HCT116 (cell line): Measurements from ENCODE around the gene DDX50. TPM values are rescaled to one million over a fixed set of nuclear protein-coding genes. Genes with fewer than 3 reads are reported as not detected.
A peak's percentile ranks its signal among the peaks of the same experiment; 100 is the strongest.
"Not testable (repeated sequence)": the region's sequence is repeated elsewhere in the genome, so short reads cannot be mapped to it uniquely, and the experiment has no call there.

Experiments
- ATAC-seq: fragments of 200-7000 bp; cut with Tn5 transposase; 2 replicates; pipeline ENCODE4 v1.9.1; 2020; ENCODE audit warnings: mild to moderate bottlenecking, moderate library complexity
- BruUV-seq: library from RNA; stranded (reverse); fragments of 400-500 nt; replicated peaks from 2 replicates; lab custom pipeline; 2021; lab: Mats Ljungman, UMichigan
- CTCF ChIA-PET: fragments of 300-600 bp; sonication (Branson Sonifier 250); formaldehyde crosslinking; loops from one replicate; lab custom pipeline; 2021; ENCODE audit warnings: antibody characterized with exemption; lab: Charles Lee
- POLR2A ChIA-PET: fragments of 300-600, 350-600 bp; sonication (Branson Sonifier 250); formaldehyde crosslinking; loops from one replicate; lab custom pipeline; 2021; ENCODE audit warnings: antibody characterized with exemption; lab: Charles Lee
- RAD21 ChIA-PET, 2 experiments: fragments of 300-600 bp; sonication (Branson Sonifier 250); formaldehyde crosslinking; loops; one replicate each; lab custom pipeline; 2023; ENCODE audit warnings: low total read pairs in 2 of 2; ENCODE audit not compliant: uncharacterized antibody in 2 of 2, unreplicated experiment in 2 of 2, low non-redundant PET in 1 of 2; lab: Charles Lee
- DNase-seq: peaks from one replicate; pipeline ENCODE4 v3.0.0-alpha.2; 2010; ENCODE audit warnings: low read depth, low spot score
- H2AFZ ChIP-seq: fragments of 200-600 bp; shearing (Covaris generic), sonication (generic); 2 replicates; pipeline ENCODE4 v1.6.1; 2017; ENCODE audit warnings: low read depth, mixed run types, mixed read lengths, antibody characterized with exemption, low read length; ENCODE audit not compliant: poor library complexity, severe bottlenecking
- H3K27ac ChIP-seq: 2 replicates; pipeline ENCODE4 v1.5.1; 2012; ENCODE audit warnings: low read depth, low read length
- H3K27me3 ChIP-seq: fragments of 200-600 bp; sonication (generic); 2 replicates; pipeline ENCODE4 v1.6.1; 2016; ENCODE audit warnings: mixed run types, low read length, mixed read lengths; ENCODE audit not compliant: insufficient read depth
- H3K36me3 ChIP-seq, 2 experiments: fragments of 200-500 bp in 1 of 2; fragments of 200-600 bp in 1 of 2; sonication (Bioruptor generic) in 1 of 2; sonication (generic) in 1 of 2; 2 replicates each; pipeline versions ENCODE4 v1.5.1 to v1.6.1; 2014 to 2016; ENCODE audit warnings: low read length in 2 of 2, inconsistent platforms in 1 of 2, mixed read lengths in 1 of 2, mixed run types in 1 of 2; ENCODE audit not compliant: insufficient read depth in 2 of 2, control insufficient read depth in 1 of 2
- H3K4me1 ChIP-seq, 2 experiments: fragments of 200-600 bp in 1 of 2; sonication (generic) in 1 of 2; 2 replicates each; pipeline versions ENCODE4 v1.5.1 to v1.6.1; 2012 to 2017; ENCODE audit warnings: low read length in 2 of 2, inconsistent platforms in 1 of 2, mild to moderate bottlenecking in 1 of 2, mixed read lengths in 1 of 2, mixed run types in 1 of 2, moderate library complexity in 1 of 2; ENCODE audit not compliant: insufficient read depth in 2 of 2, control insufficient read depth in 1 of 2
- H3K4me2 ChIP-seq: fragments of 200-600 bp; sonication (generic); 2 replicates; pipeline ENCODE4 v1.6.1; 2017; ENCODE audit warnings: mixed run types, low read length, mixed read lengths
- H3K4me3 ChIP-seq, 2 experiments: fragments of 200-600 bp in 1 of 2; sonication (generic) in 1 of 2; replicated peaks in 1 of 2; 2 replicates each; pipeline ENCODE4 v1.5.1; 2011 to 2016; ENCODE audit warnings: low read length in 2 of 2, control low read depth in 1 of 2, low read depth in 1 of 2, mild to moderate bottlenecking in 1 of 2, mixed read lengths in 1 of 2, mixed run types in 1 of 2
- H3K79me2 ChIP-seq: fragments of 200-600 bp; sonication (generic); 2 replicates; pipeline ENCODE4 v1.6.1; 2017; ENCODE audit warnings: mild to moderate bottlenecking, mixed run types, low read length, moderate library complexity, mixed read lengths; ENCODE audit not compliant: insufficient read depth
- H3K9ac ChIP-seq: fragments of 200-600 bp; sonication (generic); 2 replicates; pipeline ENCODE4 v1.6.1; 2016; ENCODE audit warnings: low read length, mixed read lengths
- H3K9me2 ChIP-seq: fragments of 200-600 bp; sonication (generic), shearing (Covaris generic); 2 replicates; pipeline ENCODE4 v1.6.1; 2017; ENCODE audit warnings: mixed run types, mild to moderate bottlenecking, moderate library complexity; ENCODE audit not compliant: insufficient read depth
- H3K9me3 ChIP-seq, 2 experiments: fragments of 200-500 bp in 1 of 2; fragments of 200-600 bp in 1 of 2; sonication (Bioruptor generic) in 1 of 2; sonication (generic) in 1 of 2; 2 replicates each; pipeline ENCODE4 v1.6.1; 2014 to 2017; ENCODE audit warnings: low read length in 2 of 2, mixed read lengths in 2 of 2, inconsistent platforms in 1 of 2, low read depth in 1 of 2, mild to moderate bottlenecking in 1 of 2, mixed run types in 1 of 2, moderate library complexity in 1 of 2; ENCODE audit not compliant: control insufficient read depth in 1 of 2, insufficient read depth in 1 of 2
- H4K20me1 ChIP-seq: fragments of 200-600 bp; sonication (generic), shearing (Covaris generic); 2 replicates; pipeline ENCODE4 v1.6.1; 2017; ENCODE audit warnings: mixed run types, mild to moderate bottlenecking, moderate library complexity; ENCODE audit not compliant: insufficient read depth
- RAD21 ChIP-seq: IDR thresholded peaks from 2 replicates; pipeline ENCODE4 v1.6.1; 2012; ENCODE audit warnings: low read depth, mild to moderate bottlenecking
- ZNF274 ChIP-seq: fragments of 200-500 bp; sonication (Bioruptor generic); IDR thresholded peaks from 2 replicates; pipeline ENCODE4 v1.6.1; 2014; ENCODE audit warnings: mild to moderate bottlenecking, low read depth, low read length, inconsistent platforms
- intact Hi-C: fragments of 100-400 bp; cut with micrococcal nuclease; formaldehyde crosslinking; loops from 2 replicates; pipeline ENCODE4 v1.10.0; 2022
- total RNA-seq: library from RNA; stranded (reverse); gene quantifications from one replicate; pipeline ENCODE4 v1.2.1, GENCODE V29; 2021; ENCODE audit not compliant: unreplicated experiment
- TF ChIP-seq, protein P1 (sequence below), 3 experiments: fragments of 200-600 bp in 1 of 3; sonication (generic) in 1 of 3; IDR thresholded peaks in 2 of 3; conservative IDR thresholded peaks in 1 of 3; 2 replicates each; pipeline ENCODE4 v1.5.1; 2012 to 2017; ENCODE audit warnings: low read depth in 2 of 3, low read length in 2 of 3, antibody characterized with exemption in 1 of 3, borderline replicate concordance in 1 of 3, control low read depth in 1 of 3, mild to moderate bottlenecking in 1 of 3, mixed read lengths in 1 of 3, mixed run types in 1 of 3, moderate library complexity in 1 of 3; ENCODE audit not compliant: insufficient read depth in 1 of 3

Gene DDX50
- total RNA-seq, 1 experiment from 2014 or later, result 25.6 TPM

DNA sequence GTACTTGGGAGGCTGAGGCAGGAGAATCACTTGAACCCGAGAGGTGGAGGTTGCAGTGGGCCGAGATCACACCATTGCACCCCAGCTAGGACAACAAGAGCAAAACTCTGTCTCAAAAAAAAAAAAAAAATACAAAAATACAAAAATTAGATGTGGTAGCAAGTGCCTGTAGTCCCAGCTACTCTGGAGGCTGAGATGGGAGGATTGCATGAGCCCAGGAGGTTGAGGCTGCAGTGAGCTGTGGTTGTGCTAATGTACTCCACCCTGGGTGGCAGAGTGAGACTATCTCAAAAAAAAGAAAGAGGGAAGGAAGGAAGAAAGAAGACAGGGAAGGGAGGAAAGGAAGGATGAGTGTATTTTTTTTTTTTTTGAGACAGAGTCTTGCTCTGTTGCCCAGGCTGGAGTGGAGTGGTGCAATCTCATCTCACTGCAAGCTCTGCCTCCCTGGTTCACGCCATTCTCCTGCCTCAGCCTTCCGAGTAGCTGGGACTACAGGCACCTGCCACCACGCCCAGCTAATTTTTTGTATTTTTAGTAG, 74.9 kb downstream of the DDX50 start:
- H3K4me2 ChIP-seq, H3K4me3 ChIP-seq, POLR2A ChIA-PET, H3K9me2 ChIP-seq, H3K4me1 ChIP-seq, H3K27me3 ChIP-seq, H3K9me3 ChIP-seq, H2AFZ ChIP-seq, intact Hi-C loops, CTCF ChIA-PET, H3K27ac ChIP-seq, DNase-seq, H3K9ac ChIP-seq, BruUV-seq, RAD21 ChIA-PET, ATAC-seq: not testable (repeated sequence)
- Histone ChIP-seq H4K20me1 (peaks cover 40% of the 10 kb centered on the region; the same call in 1 of the 2 replicates), H3K79me2 (peaks cover 93% of the 10 kb centered on the region), H3K36me3 (peaks cover 68 to 85% of the 10 kb centered on the region in 2 experiments)

DNA sequence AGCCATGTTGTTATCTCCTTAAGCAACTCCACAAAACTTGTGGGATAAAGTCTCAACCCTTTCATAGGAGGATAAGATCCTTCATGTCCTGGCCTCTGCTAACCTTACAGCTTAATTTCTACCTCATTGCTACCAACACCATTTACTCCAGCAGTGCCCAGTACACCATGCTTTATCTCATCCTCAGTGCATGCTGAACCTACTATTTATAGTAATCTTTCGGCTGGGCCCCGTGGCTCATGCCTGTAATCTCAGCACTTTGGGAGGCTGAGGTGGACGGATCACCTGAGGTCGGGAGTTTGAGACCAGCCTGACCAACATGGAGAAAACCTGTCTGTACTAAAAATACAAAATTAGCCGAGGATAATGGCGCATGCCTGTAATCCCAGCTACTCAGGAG, 78.6 kb downstream of the DDX50 start:
- CTCF ChIA-PET, RAD21 ChIA-PET, BruUV-seq, H2AFZ ChIP-seq, H3K9ac ChIP-seq, H3K4me2 ChIP-seq, intact Hi-C loops, H3K9me3 ChIP-seq, H3K4me3 ChIP-seq, POLR2A ChIA-PET, H3K4me1 ChIP-seq, H3K27ac ChIP-seq, ATAC-seq, H3K9me2 ChIP-seq, H3K27me3 ChIP-seq, DNase-seq: not testable (repeated sequence)
- H4K20me1 ChIP-seq, result peaks cover 30% of the 10 kb centered on the region; the same call in 1 of the 2 replicates
- peaks cover 58 to 74% of the 10 kb centered on the region in 2 experiments for H3K36me3 ChIP-seq
- H3K79me2 ChIP-seq, result peaks cover 92% of the 10 kb centered on the region

DNA sequence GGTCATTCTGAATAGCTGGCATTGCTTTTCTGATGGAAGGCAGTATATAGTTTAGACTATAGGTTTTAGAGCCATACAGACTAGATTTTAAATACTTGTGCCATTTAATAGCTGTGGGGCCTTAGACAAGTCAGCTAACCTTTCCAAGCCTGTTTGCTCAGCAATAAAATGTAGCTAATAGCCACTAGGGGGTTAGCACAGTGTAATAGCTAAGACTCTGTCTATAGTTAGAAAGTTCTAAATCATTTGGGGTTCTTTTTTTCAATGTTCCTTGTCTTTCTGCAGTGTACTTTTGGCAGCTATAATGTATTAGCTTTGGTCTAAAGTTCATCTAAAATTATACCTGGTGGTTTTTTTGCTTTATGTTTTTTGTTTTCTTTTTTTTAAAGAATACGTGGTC, 80.0 kb downstream of the DDX50 start:
- Histone ChIP-seq H2AFZ (no peak overlapping the region), H3K9me3 (no peaks in the 10 kb centered on the region), H3K4me1 (no peaks in the 10 kb centered on the region), H3K27ac (no peak overlapping the region), H3K4me2 (no peak overlapping the region), H4K20me1 (peaks cover 25% of the 10 kb centered on the region; the same call in 1 of the 2 replicates), H3K27me3 (no peaks in the 10 kb centered on the region), H3K9me2 (no peaks in the 10 kb centered on the region), H3K9ac (no peak overlapping the region), H3K36me3 (peaks cover 56 to 66% of the 10 kb centered on the region in 2 experiments), H3K79me2 (peaks cover 79% of the 10 kb centered on the region), H3K4me3 (no peak overlapping the region)
- RAD21 ChIA-PET, result no interaction called here
- peak; percentile 75 for ATAC-seq
- POLR2A ChIA-PET, result interaction anchor here (0.6 kb wide), 1 partner anchor 141 kb away, joined by 3 read pairs; no protein-coding TSS in a partner anchor
- DNase-seq, result no peak
- 0 out of 2 replicates have a peak, but pooled peaks have one; percentile 4 for TF ChIP-seq RAD21
- TF ChIP-seq ZNF274, result no peak
- TF ChIP-seq, protein P1, sequence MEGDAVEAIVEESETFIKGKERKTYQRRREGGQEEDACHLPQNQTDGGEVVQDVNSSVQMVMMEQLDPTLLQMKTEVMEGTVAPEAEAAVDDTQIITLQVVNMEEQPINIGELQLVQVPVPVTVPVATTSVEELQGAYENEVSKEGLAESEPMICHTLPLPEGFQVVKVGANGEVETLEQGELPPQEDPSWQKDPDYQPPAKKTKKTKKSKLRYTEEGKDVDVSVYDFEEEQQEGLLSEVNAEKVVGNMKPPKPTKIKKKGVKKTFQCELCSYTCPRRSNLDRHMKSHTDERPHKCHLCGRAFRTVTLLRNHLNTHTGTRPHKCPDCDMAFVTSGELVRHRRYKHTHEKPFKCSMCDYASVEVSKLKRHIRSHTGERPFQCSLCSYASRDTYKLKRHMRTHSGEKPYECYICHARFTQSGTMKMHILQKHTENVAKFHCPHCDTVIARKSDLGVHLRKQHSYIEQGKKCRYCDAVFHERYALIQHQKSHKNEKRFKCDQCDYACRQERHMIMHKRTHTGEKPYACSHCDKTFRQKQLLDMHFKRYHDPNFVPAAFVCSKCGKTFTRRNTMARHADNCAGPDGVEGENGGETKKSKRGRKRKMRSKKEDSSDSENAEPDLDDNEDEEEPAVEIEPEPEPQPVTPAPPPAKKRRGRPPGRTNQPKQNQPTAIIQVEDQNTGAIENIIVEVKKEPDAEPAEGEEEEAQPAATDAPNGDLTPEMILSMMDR (IDR thresholded peaks at IDR 0.05 in 2 of 3, conservative IDR thresholded peaks at IDR 0.05 in 1 of 3; ENCODE audit: borderline replicate concordance in 1 of 3, insufficient read depth in 1 of 3, low read depth in 2 of 3, low read length in 2 of 3), result peak in 2 of 3 experiments; percentile 35 to 49; a peak in 4 of 6 replicates
- intact Hi-C loops, result no loop called here
- CTCF ChIA-PET, result interaction anchor here (0.6 to 1.0 kb wide), 2 partner anchors 113 to 494 kb away, joined by 3 read pairs; no protein-coding TSS in a partner anchor
- no TSS peak for BruUV-seq
